Testis (tissue), 3 donors: ENCODE data around the gene CREBBP. TPM values are rescaled to one million over a fixed set of nuclear protein-coding genes. Genes with fewer than 3 reads are reported as not detected.

Experiments
- DNase-seq: peaks from one replicate; pipeline ENCODE4 v3.0.0-alpha.2; 2019
- H3K27ac ChIP-seq, 2 donors: fragments of 200-600 bp; sonication (generic); one replicate each; pipeline ENCODE4 v1.5.1; 2019
- H3K27me3 ChIP-seq: fragments of 200-600 bp; sonication (generic); one replicate; pipeline ENCODE4 v1.5.1; 2019
- H3K36me3 ChIP-seq: fragments of 200-600 bp; sonication (generic); one replicate; pipeline ENCODE4 v1.5.1; 2017; ENCODE audit warnings: low read depth; ENCODE audit errors: missing control alignments
- H3K4me1 ChIP-seq: fragments of 200-600 bp; sonication (generic); one replicate; pipeline ENCODE4 v1.5.1; 2019
- H3K4me3 ChIP-seq, 2 donors: fragments of 200-600 bp; sonication (generic); one replicate each; pipeline ENCODE4 v1.5.1; 2017 to 2019
- H3K9me3 ChIP-seq: fragments of 200-600 bp; sonication (generic); one replicate; pipeline ENCODE4 v1.5.1; 2017
- POLR2A ChIP-seq: fragments of 450-650 bp; IDR thresholded peaks from one replicate; pipeline ENCODE4 v1.6.1; 2017; ENCODE audit warnings: antibody characterized with exemption, mild to moderate bottlenecking, moderate library complexity
- WGBS, 2 donors: methylation state at CpG; one replicate each; pipeline ENCODE4 v1.1.5; 2018; 5-methylcytosine and 5-hydroxymethylcytosine counted together
- intact Hi-C: fragments of 100-400 bp; cut with DNase I; formaldehyde crosslinking; loops from one replicate; pipeline ENCODE4 v1.15.1; 2023; ENCODE audit warnings: low total_unique reads
- polyA plus RNA-seq: library from polyadenylated mRNA; stranded (reverse); fragments of 350-450 nt; fragmentation: Illumina TruSeq; extraction: RNeasy Lipid Tissue Mini Kit (QIAGEN cat#74804); gene quantifications from one replicate; pipeline ENCODE4 v1.2.3, GENCODE V29; 2014; ENCODE audit warnings: low read depth, low replicate concordance; ENCODE audit not compliant: insufficient read depth
- total RNA-seq, 2 donors: library from RNA; depleted of rRNA; stranded (reverse); fragments of >200 nt; gene quantifications; one replicate each; pipeline ENCODE4 v1.2.3, GENCODE V29; 2016
- TF ChIP-seq, protein P1 (sequence below), 3 experiments: fragments of 450-650 bp in 2 of 3; fragments of 200-600 bp in 1 of 3; sonication (generic) in 1 of 3; IDR thresholded peaks; one replicate each; pipeline ENCODE4 v1.5.1; 2016 to 2019; ENCODE audit warnings: antibody characterized with exemption in 3 of 3, mild to moderate bottlenecking in 2 of 3, moderate library complexity in 1 of 3

Gene CREBBP
- total and polyA plus RNA-seq, 3 donors from 2014 or later = 86.0 to 185 (median 141) TPM

DNA sequence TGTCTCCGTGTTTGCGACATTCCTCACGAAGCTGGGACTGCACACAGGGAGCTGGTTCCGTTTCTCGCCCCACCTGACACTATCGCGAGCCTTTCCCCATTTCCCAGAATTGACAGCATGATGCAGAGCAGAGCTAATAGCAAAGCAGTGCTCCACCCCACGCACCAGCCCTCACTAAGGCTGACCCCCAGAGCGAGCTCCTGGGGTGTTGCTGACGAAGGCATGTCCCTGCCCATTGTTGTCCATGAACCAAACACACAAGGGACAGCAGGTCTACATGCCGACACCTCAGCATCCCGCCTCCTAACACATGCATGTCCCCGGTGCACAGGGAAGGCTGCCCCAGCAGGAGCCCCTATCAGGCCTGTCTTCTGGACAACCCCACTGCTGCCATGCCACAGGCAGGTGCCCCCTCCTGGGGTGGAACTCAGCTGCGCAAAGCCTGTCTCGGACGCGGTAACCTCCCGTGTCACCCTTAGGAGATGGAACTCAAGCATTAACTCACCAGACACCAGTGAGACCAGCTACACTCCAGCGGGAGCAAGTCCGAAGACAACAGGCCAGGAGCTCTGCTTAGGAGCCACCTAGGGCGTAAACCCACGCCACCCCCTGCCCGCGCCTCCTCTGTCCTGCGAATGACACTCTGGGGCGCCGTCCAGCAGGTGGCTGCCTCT, 146.3 kb downstream of the CREBBP start:
- Histone ChIP-seq H3K36me3 (no peaks in the 10 kb centered on the region), H3K4me3 (no peak overlapping the region), H3K27me3 (no peaks in the 10 kb centered on the region), H3K9me3 (no peaks in the 10 kb centered on the region), H3K27ac (no peak overlapping the region), H3K4me1 (no peaks in the 10 kb centered on the region)
- DNase-seq = no peak
- intact Hi-C loops = no loop called here
- no peak for TF ChIP-seq POLR2A
- TF ChIP-seq, protein P1, sequence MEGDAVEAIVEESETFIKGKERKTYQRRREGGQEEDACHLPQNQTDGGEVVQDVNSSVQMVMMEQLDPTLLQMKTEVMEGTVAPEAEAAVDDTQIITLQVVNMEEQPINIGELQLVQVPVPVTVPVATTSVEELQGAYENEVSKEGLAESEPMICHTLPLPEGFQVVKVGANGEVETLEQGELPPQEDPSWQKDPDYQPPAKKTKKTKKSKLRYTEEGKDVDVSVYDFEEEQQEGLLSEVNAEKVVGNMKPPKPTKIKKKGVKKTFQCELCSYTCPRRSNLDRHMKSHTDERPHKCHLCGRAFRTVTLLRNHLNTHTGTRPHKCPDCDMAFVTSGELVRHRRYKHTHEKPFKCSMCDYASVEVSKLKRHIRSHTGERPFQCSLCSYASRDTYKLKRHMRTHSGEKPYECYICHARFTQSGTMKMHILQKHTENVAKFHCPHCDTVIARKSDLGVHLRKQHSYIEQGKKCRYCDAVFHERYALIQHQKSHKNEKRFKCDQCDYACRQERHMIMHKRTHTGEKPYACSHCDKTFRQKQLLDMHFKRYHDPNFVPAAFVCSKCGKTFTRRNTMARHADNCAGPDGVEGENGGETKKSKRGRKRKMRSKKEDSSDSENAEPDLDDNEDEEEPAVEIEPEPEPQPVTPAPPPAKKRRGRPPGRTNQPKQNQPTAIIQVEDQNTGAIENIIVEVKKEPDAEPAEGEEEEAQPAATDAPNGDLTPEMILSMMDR (IDR thresholded peaks at IDR 0.05) = no peak
- WGBS, 2 donors = 93 to 97% methylated on average over 20 to 27 of the region's 27 CpGs

GRCh38 chr16:3732171-3732570, 148.3 kb downstream of the CREBBP start:
- 85 to 88% methylated on average over 7 to 8 of the region's 8 CpGs for WGBS, 2 donors
- Histone ChIP-seq H3K27me3 (no peaks in the 10 kb centered on the region), H3K36me3 (no peaks in the 10 kb centered on the region), H3K4me1 (no peaks in the 10 kb centered on the region), H3K9me3 (no peaks in the 10 kb centered on the region), H3K27ac (no peak overlapping the region), H3K4me3 (no peak overlapping the region)
- DNase-seq = no peak
- TF ChIP-seq POLR2A = no peak
- TF ChIP-seq, protein P1 (IDR thresholded peaks at IDR 0.05) = no peak
- intact Hi-C loops = no loop called here

DNA sequence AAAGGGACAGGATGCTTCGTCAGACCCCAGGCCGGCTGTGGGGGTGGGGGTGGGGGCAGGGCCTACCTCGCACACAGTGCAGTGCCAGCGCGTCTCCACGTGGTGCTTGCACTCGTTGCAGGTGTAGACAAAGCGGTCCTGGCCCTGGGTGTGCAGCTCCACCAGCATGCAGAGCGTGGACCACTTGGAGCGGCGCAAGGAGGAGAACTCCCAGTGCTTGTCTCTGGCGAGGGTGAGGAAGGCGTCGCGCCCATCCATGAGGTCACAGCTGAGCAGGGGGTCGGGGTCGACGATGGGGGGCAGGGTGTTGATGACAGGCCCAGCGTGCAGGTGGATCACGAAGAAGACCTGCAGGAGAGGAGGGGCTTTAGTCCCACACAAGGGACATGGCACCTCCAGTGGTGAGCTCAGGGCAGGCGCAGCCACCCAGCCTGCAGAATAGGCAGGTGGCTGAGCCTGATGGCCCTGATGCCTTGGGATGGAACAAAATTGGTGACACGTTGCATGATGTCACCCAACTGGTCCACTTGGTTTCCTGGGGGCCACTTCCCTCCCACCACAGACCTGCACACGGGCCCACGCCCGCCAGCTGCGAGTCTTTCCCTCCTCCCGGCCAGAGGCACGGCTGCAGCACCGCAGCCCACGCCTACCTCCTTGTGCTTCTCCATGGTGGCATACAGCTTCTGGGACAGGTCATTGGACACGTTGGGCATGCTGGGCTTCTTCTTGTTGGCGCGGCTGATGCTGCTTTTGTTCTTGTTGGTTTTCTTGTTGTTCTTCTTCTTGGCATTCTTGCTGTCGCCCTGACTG, 149.2 kb downstream of the CREBBP start:
- H3K27ac ChIP-seq = no peak overlapping the region
- no peaks in the 10 kb centered on the region for H3K9me3 ChIP-seq
- no peaks in the 10 kb centered on the region for H3K4me1 ChIP-seq
- no peaks in the 10 kb centered on the region for H3K27me3 ChIP-seq
- H3K4me3 ChIP-seq = no peak overlapping the region
- no peaks in the 10 kb centered on the region for H3K36me3 ChIP-seq
- no peak for DNase-seq
- TF ChIP-seq, protein P1 (IDR thresholded peaks at IDR 0.05) = no peak
- no peak for TF ChIP-seq POLR2A
- WGBS, 2 donors = 88 to 93% methylated on average over 23 to 34 of the region's 34 CpGs
- intact Hi-C loops = no loop called here

- no peaks in the 10 kb centered on the region for H3K9me3 ChIP-seq
- no peaks in the 10 kb centered on the region for H3K36me3 ChIP-seq
- no peaks in the 10 kb centered on the region for H3K27me3 ChIP-seq
- H3K27ac ChIP-seq = no peak overlapping the region
- intact Hi-C loops = no loop called here
- DNase-seq = no peak
- WGBS, 2 donors = 84 to 87% methylated on average over 22 to 24 of the region's 24 CpGs
- TF ChIP-seq POLR2A = no peak
- TF ChIP-seq, protein P1 (IDR thresholded peaks at IDR 0.05) = no peak
- H3K4me3 ChIP-seq = no peak overlapping the region
- H3K4me1 ChIP-seq = no peaks in the 10 kb centered on the region
These were observed 150.1 kb downstream of the CREBBP start for GRCh38 chr16:3730161-3731125.
